GM18508 (cell line): ENCODE measurements around the gene SEPTIN3.

Source experiments
- ATAC-seq: cut with Tn5 transposase; IDR thresholded peaks from one replicate; pipeline ENCODE4 v1.9.1; 2021; ENCODE audit warnings: moderate number of reproducible peaks; ENCODE audit not compliant: insufficient read depth, unreplicated experiment

Gene SEPTIN3

DNA sequence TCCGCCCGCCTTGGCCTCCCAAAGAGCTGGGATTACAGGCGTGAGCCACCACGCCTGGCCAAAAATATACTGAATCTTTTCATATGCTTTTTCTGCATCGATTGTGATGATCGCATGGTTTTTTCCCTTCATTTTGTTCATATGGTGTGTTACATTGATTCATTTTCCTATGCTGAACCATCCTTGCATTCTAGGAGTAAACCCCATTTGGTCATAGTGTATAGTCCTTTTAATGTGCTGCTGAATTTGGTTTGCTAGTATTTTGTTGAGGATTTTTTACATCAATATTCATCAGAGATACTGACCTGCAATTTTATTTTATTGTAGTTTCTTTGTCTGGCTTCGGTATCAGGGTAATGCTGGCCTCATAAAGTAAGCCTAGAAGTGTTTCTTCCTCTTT is 41.5 kb downstream of the SEPTIN3 start:
- no peak for ATAC-seq

DNA sequence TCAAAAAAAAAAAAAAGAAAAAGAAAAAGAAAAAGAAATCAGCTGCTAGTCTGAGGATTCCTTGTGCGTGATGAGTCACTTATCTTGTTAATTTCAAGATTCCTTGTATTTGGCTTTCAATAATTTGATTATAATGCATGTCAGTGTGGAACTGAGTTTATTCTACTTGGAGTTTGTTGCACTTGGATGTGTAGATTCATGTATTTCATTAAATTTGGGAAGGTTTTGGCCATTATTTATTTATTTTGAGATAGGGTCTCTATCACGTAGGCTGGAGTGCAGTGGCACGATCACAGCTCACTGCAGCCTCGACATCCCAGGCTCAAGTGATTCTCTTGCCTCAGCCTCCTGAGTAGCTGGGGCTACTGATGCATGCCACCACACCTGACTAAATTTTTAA is 44.1 kb downstream of the SEPTIN3 start:
- no peak for ATAC-seq

DNA sequence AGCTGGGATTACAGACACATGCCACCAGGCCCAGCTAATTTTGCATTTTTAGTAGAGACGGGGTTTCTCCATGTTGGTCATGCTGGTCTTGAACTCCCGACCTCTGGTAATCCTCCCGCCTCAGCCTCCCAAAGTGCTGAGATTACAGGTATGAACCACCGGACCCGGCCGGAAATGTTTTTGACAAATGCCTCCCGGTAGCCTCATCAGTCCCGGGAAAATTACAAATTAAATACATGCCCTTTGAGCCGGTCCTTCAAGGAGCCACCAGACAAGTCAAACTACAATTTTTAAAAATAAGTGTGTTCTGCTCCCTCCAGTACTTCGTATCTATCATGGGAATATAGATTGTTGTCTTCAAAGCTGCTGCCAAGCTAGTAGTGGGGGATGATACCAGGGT is 46.9 kb downstream of the SEPTIN3 start:
- ATAC-seq, result no peak

DNA sequence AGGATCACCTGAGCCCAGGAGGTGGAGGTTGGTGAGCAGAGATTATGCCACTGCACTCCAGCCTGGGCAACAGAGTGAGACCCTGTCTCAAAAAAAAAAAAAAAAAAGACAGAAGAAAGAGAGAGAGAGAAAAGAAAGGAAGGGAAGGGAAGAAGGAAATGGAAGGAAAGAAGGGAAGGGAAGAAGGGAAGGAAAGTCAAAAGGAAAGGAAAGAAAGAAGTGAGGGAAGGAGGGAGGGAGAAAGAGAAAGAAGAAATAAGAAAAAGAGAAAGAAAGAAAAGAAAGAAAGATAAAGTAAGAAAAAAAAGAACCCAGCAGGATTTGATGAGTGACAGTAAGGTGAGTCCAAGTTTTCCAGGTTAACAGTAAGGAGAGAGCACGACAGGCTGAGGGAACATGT is 49.0 kb downstream of the SEPTIN3 start:
- no peak for ATAC-seq
